ENCODE data around the gene EMILIN3.

DNA sequence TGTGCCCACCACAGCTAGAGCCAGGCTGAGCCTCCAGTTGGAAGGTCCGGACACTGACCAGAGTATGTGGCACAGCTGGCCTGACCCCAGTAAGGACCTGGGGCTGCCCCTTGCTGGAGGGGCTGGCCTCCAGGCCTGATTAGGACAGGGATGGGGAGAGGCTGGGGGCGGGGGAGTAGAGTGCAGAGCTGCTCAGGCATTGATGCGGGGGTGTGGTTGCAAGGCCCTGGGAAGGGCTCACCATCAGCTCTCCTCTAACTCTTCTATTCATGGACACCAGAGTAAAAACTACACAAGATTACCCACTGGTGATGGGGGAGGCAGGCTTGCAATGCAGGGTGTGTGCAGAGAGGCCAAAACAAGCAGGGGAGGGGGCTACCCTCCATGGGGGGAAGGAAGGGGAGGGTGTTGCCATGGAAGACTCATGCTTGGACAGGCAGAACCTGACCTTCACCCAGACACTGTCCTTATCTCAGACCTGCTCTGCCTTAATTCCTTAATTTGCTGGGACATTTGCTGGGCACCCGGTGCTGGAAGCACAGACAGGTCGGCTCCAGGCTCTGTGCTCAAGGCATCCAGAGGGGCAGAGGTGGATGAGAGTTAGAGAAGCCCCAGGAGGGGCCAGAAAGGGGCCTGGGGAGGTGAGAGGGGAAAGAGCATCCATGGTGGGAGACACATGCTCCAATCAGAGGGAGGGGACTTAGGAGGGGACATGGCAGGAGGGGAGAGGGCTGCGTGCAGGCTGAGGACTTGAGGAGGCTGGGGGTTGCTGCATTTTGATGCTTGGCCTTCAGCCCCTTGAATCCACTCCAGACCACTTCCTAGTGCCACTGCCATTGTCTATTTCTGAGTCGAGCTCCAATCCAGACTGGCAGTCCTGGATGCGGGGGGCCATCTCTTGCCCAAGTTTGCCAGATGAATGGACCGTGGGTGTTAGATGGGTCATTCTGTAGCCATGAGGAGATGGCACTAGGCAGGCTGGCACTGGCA lies 7.6 kb upstream of the EMILIN3 start:
- TF ChIP-seq, protein P1, sequence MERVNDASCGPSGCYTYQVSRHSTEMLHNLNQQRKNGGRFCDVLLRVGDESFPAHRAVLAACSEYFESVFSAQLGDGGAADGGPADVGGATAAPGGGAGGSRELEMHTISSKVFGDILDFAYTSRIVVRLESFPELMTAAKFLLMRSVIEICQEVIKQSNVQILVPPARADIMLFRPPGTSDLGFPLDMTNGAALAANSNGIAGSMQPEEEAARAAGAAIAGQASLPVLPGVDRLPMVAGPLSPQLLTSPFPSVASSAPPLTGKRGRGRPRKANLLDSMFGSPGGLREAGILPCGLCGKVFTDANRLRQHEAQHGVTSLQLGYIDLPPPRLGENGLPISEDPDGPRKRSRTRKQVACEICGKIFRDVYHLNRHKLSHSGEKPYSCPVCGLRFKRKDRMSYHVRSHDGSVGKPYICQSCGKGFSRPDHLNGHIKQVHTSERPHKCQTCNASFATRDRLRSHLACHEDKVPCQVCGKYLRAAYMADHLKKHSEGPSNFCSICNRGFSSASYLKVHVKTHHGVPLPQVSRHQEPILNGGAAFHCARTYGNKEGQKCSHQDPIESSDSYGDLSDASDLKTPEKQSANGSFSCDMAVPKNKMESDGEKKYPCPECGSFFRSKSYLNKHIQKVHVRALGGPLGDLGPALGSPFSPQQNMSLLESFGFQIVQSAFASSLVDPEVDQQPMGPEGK (CRISPR knock-in tag; IDR thresholded peaks at IDR 0.05; ENCODE audit: borderline replicate concordance) = no peak
- TF ChIP-seq ESRRG (CRISPR knock-in tag; IDR thresholded peaks at IDR 0.05) (no peak), OSR1 (CRISPR knock-in tag; IDR thresholded peaks at IDR 0.05) (no peak), ZNF8 (CRISPR knock-in tag; IDR thresholded peaks at IDR 0.05) (no peak), ZFP3 (CRISPR knock-in tag; IDR thresholded peaks at IDR 0.05) (no peak)
- TF ChIP-seq, protein P2, sequence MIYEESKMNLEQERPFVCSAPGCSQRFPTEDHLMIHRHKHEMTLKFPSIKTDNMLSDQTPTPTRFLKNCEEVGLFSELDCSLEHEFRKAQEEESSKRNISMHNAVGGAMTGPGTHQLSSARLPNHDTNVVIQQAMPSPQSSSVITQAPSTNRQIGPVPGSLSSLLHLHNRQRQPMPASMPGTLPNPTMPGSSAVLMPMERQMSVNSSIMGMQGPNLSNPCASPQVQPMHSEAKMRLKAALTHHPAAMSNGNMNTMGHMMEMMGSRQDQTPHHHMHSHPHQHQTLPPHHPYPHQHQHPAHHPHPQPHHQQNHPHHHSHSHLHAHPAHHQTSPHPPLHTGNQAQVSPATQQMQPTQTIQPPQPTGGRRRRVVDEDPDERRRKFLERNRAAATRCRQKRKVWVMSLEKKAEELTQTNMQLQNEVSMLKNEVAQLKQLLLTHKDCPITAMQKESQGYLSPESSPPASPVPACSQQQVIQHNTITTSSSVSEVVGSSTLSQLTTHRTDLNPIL (CRISPR knock-in tag; IDR thresholded peaks at IDR 0.05; ENCODE audit: low read depth) = no peak
